Inflammatory macrophage treated with lipopolysaccharide for 4 hours (primary cell): ENCODE results near the gene CHRNA4.
"Not testable (repeated sequence)": the region's sequence is repeated elsewhere in the genome, so short reads cannot be mapped to it uniquely, and the experiment has no call there.

Experiments
- DNase-seq: peaks from one replicate; pipeline ENCODE4 v3.0.0-alpha.2; 2020

CHRNA4 gene

DNA sequence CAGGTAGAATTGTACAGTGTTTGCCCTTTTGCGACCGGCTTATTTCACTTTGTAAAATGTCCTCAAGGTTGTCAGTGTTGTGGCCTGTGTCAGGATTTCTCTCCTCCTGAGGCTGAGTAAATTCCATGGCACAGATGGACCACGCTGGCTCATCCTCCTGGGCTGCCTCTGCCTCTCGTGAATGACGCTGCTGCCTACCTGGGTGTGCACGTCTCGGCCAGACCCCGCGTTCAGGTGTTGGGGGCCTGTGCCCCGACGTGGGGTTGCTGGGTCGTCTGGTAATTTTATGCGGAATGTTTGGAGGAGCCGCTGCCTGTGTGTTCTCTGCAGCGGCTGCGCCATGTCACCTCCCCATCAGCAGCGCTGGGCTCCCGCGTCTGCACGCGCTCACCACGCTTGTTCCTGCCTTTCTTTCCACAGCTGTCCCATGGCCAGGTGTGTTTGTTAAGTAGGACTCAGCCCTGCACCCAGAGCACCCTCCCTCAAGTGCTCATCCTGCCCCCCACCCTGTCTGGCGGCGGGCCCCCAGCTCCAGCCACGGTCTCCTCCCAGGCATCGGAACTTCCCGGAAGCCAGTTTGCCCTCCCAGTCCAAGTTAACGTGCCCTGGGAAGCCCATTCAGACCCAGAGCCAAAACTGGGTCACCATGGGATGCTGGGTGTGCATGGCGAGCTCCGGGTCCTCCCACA lies 36.1 kb upstream of the CHRNA4 start:
- DNase-seq: no peak

DNA sequence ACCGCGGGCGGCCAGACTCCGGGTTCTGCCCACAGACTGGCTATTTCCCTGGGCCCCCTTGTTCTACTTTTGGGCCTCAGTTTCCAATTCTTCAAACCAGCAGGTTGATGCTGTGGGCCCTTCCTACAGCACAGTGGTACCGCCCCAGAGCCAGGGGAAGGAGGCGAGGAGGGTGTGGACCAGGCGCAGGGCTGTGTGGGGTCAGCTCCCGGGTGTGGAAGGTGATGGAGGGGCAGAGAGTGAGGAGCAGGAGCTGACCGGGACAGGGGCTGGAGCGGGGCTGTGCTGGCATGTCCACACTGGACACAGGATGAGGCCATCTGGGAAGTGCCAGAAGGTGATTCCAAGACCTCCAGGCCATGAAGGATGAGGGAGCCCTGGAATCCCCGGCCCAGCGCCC lies 35.2 kb upstream of the CHRNA4 start:
- no peak for DNase-seq

DNA sequence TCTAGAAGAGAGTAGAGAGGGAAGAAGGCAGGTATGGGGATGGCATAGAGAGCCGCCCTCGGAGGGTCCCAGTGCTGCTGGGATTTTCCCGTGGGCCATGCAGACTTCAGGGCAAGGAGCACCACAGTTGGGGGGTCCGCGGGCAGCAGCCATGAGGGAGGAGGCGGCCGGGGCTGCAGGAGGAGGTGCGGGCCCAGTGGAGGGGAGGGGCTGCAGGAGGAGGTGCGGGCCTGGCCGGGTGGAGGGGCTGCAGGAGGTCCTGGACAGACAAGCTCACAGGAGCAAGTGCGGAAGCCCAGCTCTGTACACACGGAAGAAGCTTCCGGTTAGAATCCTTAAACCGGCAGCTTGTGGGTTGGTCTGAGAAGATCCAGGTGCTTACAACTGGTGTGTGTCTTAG lies 34.6 kb upstream of the CHRNA4 start:
- no peak for DNase-seq

DNA sequence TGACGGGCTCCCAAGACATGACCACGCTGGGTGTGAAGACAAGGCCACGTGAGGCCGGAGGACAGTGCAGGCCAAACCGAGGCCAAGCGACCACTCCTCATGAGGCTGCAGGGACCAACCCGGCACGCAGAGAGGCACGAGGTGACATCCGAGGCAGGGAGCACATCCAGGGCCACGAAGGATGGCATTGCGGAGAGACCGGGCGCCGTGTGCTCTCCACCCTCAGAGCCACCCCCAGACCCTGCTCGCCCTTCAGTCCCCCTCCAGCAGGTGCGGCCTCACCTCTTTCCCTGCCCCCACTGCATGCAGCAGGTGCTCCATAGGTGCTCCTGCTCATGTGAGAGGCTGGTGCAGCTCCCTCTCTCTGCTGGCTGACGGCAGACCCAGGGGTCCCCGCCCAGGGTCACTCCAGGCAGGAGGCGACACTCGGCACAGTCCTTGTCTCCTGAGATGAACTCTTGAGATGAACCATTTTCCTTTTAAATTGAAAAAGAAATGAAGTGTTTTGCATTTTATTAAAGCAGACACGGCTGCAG lies 33.8 kb upstream of the CHRNA4 start:
- DNase-seq: no peak

DNA sequence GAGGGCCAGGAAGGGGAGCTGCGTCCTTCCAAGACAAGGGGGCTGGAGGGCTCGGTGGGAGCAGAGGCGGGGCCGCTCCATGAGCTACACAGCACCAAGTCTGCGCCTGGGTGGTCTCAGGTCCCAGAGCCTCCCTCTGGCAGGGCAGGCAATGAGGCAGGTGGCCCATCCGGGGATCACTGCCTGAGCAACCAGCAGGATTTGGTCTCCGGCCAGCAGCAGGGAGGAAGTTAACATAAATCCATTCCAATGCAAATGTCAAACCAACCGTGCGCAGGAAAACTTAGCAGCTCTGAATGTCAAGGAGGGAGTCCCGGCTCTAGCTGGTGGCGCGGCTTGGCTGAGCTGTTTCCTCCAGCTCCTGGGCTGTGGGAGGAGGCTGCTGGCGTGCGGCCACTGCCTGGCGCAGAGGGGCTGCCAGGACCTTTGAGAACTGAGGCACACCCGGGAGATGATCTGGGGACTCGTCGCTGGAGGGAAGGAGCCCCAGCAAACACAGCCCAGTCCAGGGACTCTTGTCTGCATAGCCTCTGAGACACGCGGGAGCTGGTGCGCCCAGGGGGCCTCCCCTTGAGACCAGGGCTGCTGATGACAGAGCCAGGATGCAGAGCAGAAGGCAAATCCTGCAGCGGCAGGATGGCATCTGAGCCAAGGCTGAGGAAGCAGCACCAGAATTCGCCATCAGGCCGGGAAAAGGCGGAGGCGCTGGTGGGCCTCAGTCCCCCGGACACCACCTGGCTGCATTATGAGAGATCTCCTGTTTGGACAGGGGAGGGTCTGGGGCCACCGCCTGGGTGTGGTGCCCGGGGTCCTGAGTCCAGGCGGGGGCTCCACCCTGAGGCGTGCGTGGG lies 33.1 kb upstream of the CHRNA4 start:
- no peak for DNase-seq

DNA sequence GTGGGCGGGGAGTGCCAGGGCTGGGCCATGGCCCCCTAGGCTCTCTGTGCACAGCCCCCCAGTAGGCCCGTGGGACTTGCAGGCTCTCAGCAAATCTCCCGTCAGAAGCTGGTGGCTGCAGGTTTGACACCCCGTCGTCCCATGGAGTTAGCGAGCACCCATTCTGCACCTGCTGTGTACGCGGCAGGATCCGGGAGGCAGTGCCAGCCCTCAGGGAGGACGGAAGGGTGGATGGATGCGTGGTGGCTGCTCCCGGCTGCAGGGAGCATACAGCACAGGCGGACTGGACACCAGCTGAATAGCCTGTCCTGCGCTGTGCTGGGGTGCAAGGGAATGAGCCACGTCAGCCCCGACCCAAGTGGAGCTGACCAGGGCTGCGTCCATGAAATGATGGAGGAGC lies 32.4 kb upstream of the CHRNA4 start:
- no peak for DNase-seq

DNA sequence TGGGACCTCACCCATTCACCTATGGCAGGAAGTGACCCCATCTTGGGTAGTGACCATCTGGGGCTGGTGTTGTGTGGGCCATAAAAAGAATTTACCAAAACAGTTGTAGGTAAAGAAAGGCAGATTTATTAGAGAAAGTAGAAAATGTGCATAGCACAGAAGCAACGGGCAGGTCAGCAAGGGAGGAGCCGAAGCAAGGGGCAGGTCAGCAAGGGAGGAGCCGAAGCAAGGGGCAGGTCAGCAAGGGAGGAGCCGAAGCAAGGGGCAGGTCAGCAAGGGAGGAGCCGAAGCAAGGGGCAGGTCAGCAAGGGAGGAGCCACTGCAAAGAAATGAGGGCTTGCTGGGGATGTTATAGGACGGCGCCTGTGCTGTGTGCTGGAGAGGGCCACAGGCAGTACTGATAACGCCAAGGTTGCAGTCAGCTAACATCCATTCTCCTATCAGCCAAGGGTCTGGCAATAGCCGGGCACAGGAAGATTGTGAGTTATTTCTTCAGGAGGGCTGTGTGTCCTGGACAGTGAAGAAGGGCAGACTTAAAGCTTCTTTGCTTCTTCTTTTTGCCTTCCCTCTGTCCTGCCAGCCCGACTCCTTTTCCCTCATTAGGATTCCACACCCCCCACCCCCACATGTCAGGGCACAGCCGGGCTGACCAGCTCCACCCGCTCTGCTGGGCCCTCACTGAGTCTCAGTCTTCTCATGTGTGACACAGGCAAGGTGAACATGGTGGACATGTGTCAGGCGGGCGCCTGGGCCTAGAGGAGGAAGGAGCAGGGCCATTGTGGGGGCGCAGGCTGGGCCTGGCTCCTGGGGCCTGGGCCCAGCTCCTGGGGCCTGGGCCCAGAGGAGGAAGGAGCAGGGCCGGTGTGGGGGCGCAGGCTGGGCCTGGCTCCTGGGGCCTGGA lies 31.6 kb upstream of the CHRNA4 start:
- DNase-seq: no peak

DNA sequence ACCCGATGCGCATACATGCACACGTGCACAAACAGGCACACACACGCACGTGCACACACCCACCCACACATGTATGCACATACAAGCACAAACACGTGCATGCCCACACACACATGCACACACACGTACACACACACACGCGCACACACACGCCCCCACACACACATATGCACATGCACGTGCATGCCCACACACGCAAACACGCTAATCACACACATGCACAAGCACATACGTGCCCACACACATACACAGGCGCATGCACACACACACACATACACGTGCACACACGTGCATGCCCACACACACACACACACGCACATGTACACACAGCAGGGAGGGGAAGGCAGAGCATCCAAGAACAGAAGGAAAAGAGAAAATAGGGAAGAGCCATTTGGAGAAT lies 26.8 kb upstream of the CHRNA4 start:
- no peak for DNase-seq

DNA sequence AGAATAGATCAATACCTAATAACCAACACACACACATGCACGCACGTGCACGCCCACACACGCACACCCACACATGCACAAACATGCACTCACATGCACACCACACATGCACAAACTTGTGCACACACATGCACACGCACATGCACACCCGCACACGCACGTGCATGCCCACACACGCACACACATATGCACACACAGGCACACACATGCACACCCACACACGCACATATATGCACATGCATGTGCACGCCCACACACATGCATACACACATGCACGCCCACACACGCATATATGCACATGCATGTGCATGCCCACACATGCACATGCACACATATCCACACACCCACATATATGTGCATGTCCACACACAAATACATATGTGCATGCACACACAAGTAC lies 26.2 kb upstream of the CHRNA4 start:
- no peak for DNase-seq

DNA sequence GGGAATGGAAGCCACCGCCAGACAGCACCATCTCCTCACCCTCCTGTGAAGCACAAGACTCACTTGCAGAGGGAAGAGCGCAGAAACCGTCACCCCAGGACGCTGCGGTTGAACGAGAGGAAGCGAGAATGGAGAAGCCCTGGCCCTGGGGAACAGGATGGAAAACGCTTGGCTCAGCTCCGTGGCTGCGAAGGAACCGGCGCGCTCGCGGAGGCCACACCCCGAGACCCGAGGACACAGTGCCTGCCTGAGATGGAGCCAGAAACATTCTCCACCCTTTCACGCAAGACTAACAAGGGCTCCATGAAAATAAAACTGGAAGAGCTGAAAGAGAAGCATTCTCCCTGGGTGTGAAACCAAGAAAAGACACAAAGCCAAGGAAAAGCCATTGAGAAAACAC lies 25.3 kb upstream of the CHRNA4 start:
- DNase-seq: no peak

DNA sequence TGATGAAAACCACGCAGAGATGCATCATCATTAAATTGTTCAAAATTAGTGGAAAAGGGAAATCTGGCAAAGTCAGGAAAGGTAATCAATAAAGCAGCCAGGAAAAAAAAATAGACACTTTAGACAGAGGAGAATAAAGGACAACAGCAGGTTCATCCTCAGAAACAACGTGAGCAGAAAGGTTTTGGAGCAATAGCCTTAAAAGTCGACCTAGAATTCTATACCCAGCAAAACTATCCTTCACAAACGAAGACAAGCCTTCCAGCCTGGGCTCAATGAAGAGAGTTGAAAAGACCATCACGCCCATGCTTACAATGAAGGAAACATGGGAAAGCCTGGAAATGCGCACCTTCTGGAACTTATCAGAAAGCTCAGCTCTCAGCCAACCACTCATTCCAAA lies 24.7 kb upstream of the CHRNA4 start:
- DNase-seq: no peak

DNA sequence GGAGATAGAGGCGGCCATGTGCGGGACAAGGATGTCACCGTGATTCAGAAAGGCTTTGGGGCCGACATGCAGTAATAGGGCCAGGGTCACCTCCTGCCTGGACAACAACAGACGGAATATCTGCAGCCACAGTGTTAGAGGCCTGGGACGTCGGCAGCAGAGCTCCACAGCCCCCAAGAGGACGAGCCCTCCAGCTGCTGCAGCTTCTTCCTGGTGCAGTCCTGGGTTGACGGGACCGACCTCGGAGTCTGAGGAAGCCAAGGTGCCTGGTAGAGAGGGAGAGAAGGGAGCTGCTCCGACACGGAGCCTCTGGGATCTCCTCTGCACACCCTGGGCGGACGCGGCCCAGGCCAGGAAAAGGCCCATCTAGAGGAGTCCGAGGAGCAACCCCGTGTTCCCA lies 23.2 kb upstream of the CHRNA4 start:
- DNase-seq: no peak

DNA sequence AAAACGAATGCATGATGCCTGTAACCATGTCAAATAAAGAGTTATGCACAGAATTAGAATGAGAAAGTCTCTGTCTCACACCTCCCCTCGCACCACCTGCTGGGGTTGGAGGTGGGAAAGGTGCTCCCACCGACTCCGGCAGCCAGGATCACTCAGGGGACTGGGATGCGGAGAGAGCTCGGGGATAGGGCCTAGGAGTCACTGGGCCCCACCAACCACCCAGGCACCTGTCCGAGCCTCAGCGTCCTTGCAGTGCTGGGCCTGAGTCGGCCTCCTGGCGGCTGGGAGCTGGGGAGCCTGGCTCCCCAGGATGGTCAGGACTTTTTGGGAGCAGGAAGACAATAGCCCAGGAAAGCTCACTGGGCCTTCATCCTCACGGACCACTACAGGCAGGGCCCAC lies 22.4 kb upstream of the CHRNA4 start:
- no peak for DNase-seq

DNA sequence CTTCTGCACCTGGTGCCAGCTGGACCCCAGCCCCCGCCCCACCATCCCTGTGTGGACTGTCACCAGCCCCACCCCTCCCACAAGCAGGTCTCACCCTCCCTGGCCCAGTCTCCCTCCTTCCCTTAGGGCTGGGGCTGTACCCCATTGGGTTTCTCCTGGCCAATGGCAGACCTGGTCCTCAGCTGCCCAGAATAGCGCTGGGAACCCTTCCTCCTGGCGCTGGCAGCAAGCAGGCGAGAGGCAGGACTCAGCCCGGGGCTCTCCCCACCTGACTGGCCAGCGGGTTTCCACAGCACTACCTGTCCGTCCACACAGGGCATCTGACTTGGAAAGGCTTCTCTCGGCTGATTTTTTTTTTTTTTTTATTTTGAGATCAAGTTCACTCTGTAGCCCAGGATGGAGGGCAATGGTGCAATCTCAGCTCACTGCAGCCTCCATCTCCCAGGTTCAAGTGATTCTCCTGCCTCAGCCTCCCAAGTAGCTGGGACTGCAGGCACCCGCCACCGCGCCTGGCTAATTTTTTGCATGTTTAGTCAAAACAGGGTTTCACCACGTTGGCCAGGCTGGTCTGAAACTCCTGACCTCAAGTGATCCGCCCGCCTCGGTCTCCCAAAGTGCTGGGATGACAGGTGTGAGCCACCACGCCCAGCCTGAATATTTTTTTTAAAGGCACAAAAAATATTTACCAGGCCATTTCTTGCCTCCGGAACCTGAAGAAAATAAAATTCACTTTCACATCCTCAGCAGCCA lies 21.6 kb upstream of the CHRNA4 start:
- no peak for DNase-seq

DNA sequence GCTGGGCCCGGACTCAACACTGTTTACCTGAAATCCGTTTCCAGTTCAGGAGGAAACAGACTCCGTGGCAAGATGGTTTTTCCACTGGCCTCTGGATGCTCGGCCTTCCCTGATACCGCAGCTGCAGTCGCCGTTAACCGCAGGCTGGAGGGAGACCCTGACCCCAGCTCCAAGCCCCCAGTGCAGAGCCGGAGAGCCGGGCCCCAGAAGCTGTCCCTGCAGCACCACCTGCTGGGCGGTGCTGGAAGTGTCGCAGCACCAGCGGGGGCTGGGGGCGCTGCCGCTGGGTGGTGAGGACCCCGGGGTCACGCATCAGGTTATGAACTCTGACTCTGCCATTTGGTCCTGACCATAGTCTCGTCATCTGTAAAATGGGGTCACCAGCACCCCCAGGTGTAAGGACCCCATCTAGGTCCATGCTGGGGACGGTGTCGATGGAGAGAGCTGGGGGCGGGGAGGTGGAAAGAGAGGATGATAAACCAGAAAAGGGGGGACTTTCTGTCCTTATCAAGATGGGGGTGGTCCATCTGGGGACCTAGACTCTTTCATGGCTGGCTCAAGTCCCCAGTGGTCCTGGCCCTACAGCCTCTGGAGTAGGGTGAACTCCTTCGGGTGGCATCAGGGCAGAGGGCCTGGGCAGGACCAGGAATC lies 20.8 kb upstream of the CHRNA4 start:
- no peak for DNase-seq

DNA sequence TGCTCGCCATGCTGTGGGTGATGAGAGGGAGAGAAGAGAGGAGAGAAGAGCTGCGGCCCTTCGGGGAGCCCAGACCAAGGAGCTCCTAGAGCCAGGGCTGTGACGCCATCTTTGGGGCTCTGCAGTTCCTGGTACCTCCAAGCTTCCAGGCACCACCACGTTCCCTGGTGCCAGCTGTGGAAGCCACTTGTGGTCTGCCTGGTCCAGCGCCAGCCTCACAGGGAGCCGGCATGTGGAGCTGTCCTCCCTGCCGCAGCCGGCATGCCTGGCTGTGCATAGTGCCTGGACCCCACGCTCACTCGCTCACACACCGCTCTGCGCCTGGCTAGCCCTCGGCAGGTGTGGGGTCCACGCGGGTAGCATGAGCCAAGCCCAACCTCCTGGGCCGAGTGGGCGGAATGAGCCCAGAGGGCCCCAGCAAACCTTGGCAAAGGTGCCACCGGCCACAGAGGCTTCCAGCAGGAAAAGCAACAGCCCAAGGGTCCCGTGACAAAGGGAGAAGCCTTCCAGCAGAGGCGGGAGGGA lies 19.3 kb upstream of the CHRNA4 start:
- no peak for DNase-seq

DNA sequence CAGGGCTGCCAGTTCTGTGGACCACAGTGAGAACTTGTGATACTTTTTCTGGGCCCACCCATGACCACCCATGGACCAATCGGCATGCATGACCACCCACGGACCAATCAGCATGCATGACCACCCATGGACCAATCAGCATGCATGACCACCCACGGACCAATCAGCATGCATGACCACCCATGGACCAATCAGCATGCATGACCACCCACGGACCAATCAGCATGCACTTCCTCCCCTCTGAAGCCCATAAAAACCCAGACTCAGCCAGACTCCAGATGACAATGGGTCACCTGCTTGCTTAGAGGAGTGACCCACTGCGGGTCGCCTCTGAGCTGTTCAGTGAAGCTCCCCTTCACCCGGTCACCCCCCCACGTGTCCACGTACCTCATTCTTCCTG lies 18.7 kb upstream of the CHRNA4 start:
- not testable (repeated sequence) for DNase-seq

DNA sequence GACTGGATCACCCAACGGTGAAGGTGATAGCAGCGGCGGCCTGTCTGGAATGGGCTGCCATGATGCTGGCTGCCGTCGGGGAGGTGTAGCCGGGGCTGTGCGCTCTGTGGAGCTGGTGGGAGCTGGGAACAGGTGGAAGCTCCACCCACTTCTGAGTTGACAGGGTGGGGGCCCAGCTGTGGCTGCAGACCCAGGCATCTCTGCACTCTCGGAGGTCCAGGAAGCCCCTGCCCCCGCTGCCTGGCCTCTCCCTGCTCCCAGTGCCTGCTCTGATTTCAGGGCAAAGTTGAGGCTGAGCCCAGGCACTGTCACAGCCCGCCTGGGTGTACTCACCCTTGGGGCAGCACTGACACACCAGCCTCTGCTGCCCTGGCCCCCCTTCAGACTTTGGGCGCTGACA lies 18.1 kb upstream of the CHRNA4 start:
- no peak for DNase-seq

DNA sequence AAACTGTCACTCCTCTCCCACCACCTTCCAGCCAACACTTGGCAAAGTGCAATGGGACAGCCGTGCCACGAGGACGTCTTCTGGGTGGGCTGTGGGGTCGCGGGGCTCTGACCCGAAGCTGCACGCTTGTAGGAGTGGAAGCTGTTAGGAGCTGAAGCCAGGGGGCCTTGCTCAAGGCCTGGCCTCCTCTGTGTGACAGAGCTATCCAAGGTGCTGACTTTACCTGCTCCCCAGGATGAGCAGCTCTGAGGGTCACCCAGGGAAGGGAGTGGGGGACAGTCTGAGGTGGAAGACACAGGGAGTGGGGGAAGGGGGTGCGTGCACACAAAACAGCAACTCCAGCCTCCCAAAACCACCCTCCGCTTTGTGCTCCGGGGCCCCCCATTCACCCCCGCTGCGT lies 17.5 kb upstream of the CHRNA4 start:
- DNase-seq: no peak

DNA sequence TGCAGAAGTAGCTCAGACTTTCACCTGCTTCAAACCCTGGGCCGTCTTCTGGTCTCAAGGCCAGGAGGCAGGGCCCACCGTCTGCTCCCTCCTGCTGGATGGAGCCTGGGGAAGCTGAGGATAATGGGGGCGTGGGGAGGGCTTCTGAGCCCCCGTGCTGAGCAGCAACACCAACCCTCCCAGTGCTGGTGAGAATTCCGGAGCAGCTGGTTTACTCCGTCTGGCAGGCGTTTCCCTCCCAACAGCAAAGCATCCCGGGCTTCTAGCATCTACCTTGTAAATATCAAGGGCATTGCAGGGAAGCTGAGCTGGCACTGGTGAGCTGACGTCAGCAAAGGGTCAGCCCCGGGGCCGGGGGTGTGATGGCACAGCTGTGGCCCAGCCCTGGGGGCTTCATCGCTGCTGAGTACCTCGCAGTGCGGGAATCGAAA lies 16.8 kb upstream of the CHRNA4 start:
- no peak for DNase-seq

DNA sequence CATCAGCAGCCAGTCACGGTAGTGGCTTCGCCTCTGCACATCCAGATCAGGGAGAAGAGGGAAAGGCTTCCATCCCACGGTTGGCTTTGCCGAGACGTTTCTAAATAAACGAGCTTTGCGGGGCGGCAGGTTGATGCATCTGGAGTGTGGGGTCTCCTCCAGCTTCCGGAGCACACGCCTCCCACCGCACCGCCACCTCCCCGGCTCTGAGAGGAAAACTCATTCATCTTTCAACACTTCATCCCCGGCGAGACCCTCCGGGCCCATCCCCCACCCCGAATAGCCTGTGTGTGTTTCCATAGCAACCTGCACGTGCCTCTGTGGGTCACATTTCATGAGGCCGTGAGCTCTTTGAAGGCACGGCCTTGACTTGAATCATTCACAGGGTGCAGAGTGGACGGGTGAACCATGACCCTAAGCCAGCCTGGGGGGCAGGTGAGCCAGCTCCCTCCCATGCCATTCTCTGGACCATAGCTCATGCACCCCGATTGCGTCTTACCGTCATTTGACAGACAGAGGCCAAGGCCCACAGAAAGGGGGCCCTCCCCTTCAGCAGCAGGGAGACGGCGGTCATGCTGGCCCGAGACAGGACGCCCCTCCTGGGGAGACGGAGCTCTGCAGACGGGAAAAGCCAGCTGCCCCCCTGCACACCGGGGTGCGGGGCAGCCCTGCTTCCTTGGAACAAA lies 16.2 kb upstream of the CHRNA4 start:
- no peak for DNase-seq
